ENCODE data around the gene GRIN3B.
"Not testable (repeated sequence)": the region's sequence is repeated elsewhere in the genome, so short reads cannot be mapped to it uniquely, and the experiment has no call there.

Gene GRIN3B

DNA sequence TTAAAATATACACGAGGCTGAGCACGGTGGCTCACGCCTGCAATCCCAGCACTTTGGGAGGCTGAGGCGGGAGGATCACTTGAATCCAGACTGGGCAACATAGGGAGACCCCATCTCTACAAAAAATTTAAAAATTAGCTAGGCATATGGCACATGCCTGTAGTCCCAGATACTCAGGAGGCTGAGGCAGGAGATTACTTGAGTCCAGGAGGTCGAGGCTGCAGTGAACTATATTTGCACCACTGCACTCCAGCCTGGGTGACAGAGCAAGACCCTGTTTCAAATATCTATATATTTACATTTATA lies 23.6 kb downstream of the GRIN3B start:
- DNase-seq = not testable (repeated sequence)

- not testable (repeated sequence) for DNase-seq
Measured at GRCh38 chr19:1025080-1025479, 24.9 kb downstream of the GRIN3B start.

DNA sequence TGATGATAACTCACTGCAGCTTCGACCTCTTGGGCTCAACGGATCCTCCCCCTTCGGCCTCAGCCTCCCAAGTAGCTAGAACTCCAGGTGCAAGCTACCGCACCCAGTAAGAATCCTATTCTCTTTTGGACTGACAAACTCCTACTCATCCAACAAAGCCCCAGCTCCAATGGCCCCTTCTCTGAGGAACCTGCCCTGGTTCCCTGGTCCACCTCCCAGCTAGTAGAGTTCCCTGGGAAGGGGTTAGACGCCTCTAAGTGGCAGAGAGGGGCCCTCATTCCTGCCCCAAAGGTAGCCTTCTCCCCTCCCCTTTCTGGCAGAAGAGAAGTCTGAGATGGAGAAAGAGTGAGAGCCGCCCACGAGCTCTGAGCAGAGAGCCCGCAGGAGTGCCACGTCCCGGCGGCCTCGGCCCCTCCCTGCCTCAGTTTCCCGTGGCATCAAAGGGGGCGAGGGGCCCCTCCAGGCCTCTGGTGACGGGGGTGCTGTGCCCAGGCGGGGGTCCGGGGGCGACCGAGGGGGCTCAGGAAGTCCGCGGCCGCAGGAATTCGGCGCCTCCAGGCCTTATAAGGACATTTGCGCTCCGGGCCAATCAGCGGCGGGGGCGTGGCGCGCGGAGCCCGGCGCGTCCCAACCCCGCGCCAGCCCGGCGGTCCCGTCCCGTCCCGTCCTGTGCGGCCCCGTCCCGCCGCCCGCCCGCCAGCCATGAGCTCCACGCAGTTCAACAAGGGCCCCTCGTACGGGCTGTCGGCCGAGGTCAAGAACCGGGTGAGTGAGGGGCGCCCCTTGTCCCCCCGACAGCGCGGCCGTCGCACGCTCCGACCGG lies 26.0 kb downstream of the GRIN3B start, which contains the start of gene CNN2:
Gene CNN2 (plus strand): TSS at position 649 of the 823 bp plus-strand sequence. CDS start 54 bp downstream, at position 703.
- peak; percentile 46 for DNase-seq

DNA sequence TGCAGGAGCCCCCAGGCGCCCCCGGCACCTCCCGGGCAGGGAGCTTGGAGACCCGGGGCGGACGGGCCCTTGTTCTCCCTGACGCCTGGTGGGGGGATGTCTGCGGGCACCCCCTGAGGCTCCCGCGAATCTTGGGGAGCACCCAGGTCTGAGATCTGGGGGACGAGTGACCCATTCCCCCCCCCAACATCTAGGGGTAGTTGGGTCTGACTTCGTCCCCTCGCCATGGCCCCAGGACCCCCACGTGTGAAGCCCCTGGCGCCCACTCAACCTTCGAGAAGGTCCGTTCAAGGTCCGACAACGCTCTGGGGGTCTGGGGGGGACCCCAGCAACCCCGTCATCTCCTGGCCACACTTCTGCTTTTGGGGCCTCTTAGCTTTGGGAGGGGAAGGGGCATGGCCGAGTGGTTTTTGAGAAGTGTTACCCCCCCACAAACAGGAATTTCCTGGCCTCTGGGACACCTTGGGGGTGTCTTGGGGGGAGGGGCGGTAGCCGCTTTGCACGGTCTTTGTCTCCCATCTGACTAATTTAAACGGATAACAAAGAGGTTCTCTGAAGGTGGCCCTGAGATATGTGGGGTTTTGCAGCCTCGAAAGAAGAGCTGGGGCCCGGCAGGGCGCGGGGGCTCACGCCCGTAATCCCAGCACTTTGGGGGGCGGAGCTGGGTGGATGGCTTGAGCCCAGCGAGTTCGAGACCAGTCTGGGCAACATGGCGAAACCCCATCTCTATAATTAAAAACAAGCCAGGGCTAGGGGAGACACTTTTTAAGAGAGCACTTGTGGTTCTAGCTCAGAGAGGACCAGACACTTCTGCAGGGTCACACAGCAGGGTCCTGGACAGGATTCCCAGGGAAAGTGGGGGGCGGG lies 26.8 kb downstream of the GRIN3B start:
- DNase-seq = peak; percentile 36

- DNase-seq = no peak
Measured at GRCh38 chr19:1027650-1028061, 27.4 kb downstream of the GRIN3B start.

DNA sequence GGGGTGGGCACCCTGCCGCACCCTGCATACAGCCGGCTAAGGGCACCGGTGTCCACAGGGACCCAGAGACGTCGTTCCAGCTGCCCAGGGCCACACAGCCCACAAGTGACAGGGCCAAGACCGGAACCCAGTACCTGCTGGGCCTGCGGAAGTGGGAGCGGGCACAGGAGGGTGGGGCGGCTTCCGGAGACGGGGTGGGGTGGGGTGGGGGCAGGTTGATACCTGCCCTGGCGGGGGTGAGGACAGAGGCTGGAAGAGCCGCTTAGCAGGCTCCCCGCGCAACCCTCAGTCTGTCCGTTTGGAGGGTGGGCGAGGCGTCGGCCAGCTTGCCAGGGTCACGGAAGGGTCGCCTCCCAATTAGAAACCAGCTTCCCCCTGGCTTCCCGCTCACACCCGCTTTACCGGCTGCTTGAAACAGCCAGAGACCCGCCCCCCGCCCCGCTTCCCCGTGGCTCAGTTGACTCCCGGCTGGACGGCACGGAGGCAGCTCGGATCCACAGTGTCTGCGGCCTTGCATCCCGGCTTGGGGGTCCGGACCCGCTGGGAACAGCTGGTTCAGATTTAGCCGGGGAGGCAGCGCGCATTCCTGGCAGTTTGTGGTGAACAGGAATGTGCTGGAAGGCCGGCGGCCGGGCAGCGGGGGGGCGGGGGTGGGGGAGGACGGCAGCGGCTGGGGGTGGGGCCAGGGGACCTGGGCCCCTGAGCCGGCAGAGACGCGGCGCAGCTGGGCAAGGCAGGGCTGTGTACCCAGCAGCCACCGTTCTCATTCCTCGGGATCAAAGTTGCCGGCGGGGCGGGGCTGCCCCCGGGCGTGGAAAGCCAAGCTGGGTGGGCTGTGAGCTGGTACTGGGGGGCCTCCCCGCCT lies 28.1 kb downstream of the GRIN3B start:
- DNase-seq = peak; percentile 63

DNA sequence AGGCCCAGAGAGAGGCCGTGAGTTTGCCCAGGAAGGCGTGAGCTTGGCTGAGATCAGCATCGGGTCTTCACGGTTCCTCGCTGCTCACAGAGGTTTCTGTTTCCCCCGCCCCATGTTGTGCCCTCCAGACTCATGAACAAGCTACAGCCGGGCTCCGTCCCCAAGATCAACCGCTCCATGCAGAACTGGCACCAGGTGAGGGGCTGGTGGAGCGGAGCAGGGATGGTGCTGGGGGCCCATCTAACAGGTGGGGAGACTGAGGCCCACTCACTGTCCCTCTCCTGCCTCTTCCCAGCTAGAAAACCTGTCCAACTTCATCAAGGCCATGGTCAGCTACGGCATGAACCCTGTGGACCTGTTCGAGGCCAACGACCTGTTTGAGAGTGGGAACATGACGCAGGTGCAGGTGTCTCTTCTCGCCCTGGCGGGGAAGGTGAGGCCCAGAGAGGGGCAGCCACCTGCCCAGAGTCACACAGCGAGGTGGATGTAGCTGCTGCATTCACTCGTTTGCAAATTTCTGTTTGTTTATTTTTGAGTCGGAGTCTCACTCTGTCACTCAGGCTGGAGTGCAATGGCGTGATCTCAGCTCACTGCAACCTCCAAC lies 32.1 kb downstream of the GRIN3B start:
- no peak for DNase-seq

GRCh38 chr19:1035998-1036621 lies 35.9 kb downstream of the GRIN3B start:
- DNase-seq = no peak

DNA sequence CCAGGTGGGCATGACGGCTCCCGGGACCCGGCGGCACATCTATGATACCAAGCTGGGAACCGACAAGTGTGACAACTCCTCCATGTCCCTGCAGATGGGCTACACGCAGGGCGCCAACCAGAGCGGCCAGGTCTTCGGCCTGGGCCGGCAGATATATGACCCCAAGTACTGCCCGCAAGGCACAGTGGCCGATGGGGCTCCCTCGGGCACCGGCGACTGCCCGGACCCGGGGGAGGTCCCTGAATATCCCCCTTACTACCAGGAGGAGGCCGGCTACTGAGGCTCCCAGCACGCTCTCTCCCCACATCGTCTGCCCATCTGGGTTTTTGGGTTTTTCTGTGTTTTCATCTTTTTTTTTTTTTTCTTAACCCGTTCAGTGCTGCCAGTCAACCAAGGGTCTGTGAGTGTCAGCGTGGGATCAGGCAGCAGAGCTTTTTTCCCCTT lies 37.4 kb downstream of the GRIN3B start:
- no peak for DNase-seq

GRCh38 chr19:1038978-1039645 lies 38.9 kb downstream of the GRIN3B start:
- DNase-seq = no peak

DNA sequence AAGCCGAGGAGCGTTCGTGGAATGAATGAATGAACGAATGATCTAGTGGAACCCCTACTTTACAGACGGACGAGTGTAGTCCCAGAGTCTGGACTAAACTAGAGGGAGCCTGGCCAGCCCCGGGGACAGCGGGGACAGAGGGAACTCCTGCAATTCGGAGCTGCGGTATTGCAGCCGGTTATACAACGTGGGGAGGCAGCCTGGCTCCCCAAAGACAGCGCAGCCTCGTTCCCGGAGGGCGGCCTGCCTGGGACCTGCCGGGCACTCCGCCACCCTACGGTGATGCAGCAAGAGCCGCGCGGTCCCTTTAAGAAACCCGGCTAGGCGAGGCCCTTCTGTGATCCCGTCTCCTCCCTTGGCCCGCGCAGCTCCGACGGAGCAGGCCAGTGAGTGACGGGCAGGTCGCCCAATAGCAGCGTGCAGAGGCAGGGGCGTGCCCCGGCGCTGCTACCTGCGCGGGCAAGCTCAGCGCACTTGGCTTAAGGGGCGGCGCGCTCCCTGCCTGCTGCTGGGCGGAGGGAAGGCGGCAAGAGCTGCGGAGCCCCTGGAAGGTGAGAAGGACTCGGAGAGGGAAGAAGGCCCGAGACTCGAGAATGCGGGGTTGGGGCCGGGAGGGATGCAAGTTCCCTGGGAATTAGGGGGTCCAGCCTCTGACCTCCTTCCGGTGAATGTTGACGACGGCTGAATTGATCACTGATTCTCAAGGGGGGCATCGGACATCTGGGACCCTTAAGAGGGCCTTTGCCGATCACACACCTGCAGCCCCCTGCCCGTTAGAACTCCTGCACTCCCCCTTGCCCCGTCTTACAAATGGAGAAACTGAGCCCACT lies 39.6 kb downstream of the GRIN3B start, which contains the start of gene ABCA7:
Gene ABCA7 (plus strand): TSS at position 462 of the 830 bp plus-strand sequence. CDS start 1,255 bp downstream, outside the sequence.
- DNase-seq = peak; percentile 98

GRCh38 chr19:1040476-1041271 lies 40.5 kb downstream of the GRIN3B start:
- peak; percentile 92 for DNase-seq

DNA sequence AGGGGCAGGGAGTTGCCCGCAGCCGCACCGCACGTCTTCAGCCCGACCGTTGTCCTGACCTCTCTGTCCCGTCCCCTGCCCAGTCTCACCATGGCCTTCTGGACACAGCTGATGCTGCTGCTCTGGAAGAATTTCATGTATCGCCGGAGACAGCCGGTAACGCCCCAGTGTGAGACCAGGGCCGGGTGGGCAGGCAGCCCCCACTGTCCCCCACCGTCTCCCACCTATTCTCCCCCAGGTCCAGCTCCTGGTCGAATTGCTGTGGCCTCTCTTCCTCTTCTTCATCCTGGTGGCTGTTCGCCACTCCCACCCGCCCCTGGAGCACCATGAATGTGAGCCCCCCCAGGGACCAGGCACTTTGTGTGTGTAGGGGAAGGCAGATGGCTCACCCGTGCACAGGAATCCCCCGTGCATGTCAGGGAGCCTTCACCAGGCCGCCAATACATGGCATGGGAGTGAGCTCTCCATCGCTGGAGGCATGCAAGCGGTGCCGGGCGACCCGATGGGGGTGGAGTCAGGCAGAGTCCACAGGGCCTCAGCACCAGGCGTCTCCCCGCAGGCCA lies 41.1 kb downstream of the GRIN3B start:
- DNase-seq = no peak

GRCh38 chr19:1041835-1042685 lies 41.8 kb downstream of the GRIN3B start:
- no peak for DNase-seq

GRCh38 chr19:1042689-1043511 lies 42.7 kb downstream of the GRIN3B start:
- no peak for DNase-seq

- DNase-seq = peak; percentile 83
Measured at GRCh38 chr19:1045247-1045603, 45.0 kb downstream of the GRIN3B start.

GRCh38 chr19:1046117-1046626 lies 46.0 kb downstream of the GRIN3B start:
- no peak for DNase-seq

Data from CD4-positive, alpha-beta T cell treated with Interferon gamma for 1 hour (primary cell).